A673 (cell line): ENCODE results near the gene PSORS1C1.

Source experiments
- EZH2 ChIP-seq: fragments of 200-600 bp; sonication (generic); IDR thresholded peaks from 2 replicates; pipeline ENCODE4 v1.6.1; 2017; ENCODE audit warnings: borderline replicate concordance, low read depth, mild to moderate bottlenecking, mixed read lengths, antibody characterized with exemption, low read length; ENCODE audit not compliant: poor library complexity, severe bottlenecking
- TF ChIP-seq, protein P1 (sequence below): fragments of 300-800, 200-600 bp; sonication (generic); conservative IDR thresholded peaks from 2 replicates; pipeline ENCODE4 v1.5.1; 2017; ENCODE audit warnings: low read depth, mild to moderate bottlenecking, antibody characterized with exemption, low read length, moderate library complexity, mixed read lengths

GRCh38 chr6:31163922-31164321, 49.3 kb downstream of the PSORS1C1 start:
- TF ChIP-seq, protein P1, sequence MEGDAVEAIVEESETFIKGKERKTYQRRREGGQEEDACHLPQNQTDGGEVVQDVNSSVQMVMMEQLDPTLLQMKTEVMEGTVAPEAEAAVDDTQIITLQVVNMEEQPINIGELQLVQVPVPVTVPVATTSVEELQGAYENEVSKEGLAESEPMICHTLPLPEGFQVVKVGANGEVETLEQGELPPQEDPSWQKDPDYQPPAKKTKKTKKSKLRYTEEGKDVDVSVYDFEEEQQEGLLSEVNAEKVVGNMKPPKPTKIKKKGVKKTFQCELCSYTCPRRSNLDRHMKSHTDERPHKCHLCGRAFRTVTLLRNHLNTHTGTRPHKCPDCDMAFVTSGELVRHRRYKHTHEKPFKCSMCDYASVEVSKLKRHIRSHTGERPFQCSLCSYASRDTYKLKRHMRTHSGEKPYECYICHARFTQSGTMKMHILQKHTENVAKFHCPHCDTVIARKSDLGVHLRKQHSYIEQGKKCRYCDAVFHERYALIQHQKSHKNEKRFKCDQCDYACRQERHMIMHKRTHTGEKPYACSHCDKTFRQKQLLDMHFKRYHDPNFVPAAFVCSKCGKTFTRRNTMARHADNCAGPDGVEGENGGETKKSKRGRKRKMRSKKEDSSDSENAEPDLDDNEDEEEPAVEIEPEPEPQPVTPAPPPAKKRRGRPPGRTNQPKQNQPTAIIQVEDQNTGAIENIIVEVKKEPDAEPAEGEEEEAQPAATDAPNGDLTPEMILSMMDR, result no peak
- no peak for TF ChIP-seq EZH2
